Hippocampal formation (tissue), 2 donors: Measurements from ENCODE around the gene ACKR2.

Experiments used
- DNase-seq, 2 donors: peaks; one replicate each; lab custom pipeline; 2025; lab: John Stamatoyannopoulos, UW

ACKR2 gene, protein sequence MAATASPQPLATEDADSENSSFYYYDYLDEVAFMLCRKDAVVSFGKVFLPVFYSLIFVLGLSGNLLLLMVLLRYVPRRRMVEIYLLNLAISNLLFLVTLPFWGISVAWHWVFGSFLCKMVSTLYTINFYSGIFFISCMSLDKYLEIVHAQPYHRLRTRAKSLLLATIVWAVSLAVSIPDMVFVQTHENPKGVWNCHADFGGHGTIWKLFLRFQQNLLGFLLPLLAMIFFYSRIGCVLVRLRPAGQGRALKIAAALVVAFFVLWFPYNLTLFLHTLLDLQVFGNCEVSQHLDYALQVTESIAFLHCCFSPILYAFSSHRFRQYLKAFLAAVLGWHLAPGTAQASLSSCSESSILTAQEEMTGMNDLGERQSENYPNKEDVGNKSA

GRCh38 chr3:42809202-42809601 lies at the start of gene ACKR2:
TSS of gene ACKR2 (plus strand) at chr3:42809445. CDS start at chr3:42864503, 55,058 bp downstream.
- DNase-seq: no peak

DNA sequence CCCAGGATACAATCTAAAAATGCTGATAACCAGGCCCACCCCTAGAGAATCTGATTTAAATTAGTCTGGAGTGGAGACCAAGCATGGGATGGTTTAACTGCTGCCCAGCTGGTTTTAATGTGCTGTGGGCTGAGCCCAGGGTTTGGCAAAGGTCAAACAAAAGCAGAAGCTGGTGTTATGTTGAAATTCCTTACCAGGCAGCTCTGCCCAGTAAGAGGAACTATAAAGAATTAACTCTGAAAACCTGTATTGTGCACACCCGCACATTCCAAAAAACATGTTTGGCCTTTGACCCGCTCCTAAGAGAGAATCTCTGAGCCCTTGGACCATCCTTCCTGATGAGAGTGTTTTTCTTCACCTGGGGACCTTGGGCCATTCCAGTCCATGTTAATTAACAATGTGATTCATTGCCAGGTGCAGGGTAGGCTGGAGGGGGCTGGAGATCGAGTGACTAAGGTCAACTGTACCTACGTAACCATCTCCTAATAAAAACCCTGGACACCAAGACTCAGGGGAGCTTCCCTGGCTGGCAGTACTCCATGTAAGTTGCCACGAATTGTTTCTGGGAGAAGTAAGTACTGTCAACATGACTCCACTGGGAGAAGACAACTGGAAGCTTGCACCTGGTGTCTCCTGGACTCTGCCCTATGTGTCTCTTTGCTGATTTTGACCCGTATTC lies 47.1 kb upstream of the ACKR2 start:
- peak in 1 of 2 donors; percentile 18 for DNase-seq

DNA sequence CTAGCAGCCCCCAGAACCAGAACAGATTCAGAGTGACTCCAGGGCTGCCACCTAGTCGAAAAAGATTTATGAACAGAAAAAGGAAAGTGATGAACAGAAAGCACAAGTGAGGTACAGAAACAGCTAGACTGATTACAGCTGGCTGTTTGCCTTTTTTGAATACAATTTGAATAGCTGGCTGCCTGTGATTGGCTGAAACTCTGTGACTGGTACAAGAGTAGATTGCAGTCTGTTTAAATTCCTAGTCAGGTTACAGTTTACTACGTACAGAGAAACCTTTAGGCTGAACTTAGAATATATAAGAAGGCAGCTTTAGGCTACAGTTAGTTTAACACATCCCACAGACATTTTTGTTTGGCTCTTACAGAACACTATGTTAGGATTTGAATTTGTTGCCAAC lies 46.2 kb upstream of the ACKR2 start:
- peak in 1 of 2 donors; percentile 21 for DNase-seq

DNA sequence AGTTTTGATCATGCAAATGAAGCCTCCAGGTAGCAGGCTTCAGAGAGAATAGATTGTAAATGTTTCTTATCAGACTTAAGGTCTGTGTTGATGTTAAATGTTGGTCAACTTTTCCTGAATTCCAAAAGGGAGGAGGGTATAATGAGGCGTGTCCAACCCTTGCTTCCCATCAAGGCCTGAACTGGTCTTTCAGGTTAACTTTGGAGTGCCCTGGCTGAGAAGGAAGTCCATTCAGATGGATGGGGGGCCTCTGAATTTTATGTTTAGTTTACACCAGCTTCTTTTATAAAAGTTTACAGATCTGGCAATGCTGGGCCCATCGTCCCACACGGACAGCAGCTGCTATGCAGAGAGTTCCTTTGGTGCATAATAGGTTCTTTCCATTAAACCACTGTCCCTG lies 45.1 kb upstream of the ACKR2 start:
- DNase-seq: no peak

GRCh38 chr3:42764561-42765295 lies 44.5 kb upstream of the ACKR2 start:
- DNase-seq: no peak

DNA sequence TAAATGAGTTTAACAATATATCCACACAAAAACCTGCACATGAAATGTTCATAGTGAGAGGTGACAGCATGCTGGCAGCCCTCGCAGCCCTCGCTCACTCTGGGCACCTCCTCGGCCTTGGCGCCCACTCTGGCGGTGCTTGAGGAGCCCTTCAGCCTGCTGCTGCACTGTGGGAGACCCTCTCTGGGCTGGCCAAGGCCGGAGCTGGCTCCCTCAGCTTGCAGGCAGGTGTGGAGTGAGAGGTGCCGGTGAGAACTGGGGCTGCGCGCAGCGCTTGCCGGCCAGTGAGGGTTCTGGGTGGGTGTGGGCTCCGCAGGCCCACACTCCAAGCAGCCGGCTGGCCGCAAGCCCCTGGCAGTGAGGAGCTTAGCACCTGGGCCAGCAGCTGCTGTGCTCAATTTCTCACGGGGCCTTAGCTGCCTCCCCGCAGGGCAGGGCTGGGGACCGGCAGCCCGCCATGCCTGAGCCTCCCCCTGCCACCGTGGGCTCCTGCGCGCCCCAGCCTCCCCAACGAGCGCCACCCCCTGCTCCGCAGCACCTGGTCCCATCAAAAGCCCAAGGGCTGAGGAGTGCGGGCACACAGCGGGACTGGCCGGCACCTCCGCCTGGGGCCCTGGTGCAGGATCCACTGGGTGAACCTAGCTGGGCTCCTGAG lies 39.6 kb upstream of the ACKR2 start:
- DNase-seq: no peak

- no peak for DNase-seq
Measured at GRCh38 chr3:42771271-42771670, 38.0 kb upstream of the ACKR2 start.

- peak; percentile 86 to 89 for DNase-seq
Measured at GRCh38 chr3:42772670-42773408, 36.4 kb upstream of the ACKR2 start, which contains the start of gene CCDC13. TSS of gene CCDC13 (minus strand) at chr3:42773253. CDS start at chr3:42758345, 14,908 bp downstream.

DNA sequence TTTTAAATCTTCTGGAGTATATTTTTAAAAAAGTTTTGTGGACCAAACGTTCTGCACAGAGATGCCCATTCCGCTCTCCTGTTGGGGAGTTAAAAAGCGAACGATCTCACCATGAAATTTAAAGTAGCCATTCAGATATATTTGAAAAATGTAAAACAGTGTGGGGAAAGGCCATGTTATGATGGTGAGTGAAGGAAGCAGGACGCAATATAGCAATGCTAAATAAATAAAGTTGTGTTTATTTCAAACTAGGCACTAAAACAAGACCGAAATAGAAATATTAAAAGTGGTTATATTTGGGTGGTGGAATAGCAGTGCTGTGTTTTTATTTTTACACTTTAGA lies 35.9 kb upstream of the ACKR2 start:
- no peak for DNase-seq

DNA sequence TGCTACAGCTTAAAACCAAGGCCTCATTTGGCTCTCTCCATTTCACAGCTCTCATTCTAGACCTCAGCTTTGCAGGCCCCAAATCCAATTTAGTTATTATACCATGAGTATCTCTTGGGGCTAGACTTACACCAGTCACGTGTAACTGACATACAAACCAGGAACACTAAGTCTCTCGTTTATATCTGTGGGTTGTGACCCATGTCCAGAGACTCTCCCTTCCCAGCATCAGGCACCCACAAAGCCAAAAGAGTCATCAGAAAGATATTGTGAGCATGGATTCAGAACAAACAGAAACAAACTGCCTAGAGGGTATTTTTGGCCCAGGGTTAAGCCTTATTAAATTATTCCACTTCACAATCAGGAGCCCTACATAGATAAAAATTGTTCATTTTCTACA lies 30.6 kb upstream of the ACKR2 start:
- no peak for DNase-seq

DNA sequence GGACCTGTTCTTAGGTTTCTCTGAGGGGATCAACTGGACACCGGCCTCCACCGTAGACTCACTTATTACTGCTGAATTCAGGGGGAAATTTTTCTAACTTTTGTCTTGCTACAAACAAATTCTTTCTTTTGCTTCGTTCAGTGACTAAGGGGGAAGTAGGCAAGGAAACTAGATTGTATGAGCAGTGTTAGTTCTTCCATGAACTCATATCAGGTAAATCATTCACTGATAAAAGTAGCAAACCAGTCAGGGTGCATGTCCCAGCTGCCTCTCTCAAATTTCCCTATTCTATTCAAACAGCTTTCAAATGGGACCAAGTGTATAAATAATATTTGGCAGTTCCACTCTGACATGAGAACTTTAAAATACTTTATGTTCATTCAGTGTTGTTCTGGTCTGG lies 28.8 kb upstream of the ACKR2 start:
- DNase-seq: no peak

- peak in 1 of 2 donors; percentile 57 for DNase-seq
Measured at GRCh38 chr3:42780892-42781700, 28.1 kb upstream of the ACKR2 start.

GRCh38 chr3:42786212-42786611 lies 23.0 kb upstream of the ACKR2 start:
- DNase-seq: no peak

DNA sequence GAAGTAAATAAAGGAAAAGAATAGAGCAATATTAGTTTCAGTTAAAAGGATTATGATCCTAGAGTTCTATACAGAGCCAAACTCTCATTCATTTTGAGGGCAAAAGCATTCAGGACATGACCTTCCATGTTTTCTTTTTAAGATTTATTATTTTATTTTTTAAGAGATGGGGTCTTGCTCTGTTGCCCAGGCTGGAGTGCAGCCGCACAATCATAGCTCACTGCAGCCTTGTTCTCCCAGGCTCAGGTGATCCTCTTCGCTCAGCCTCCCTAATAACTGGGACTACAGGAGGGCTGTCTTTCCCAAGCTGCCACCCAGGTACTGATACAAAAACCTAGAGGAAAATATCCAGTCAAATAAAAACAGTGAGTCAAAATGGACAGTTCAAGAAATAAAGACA lies 22.6 kb upstream of the ACKR2 start:
- DNase-seq: no peak

GRCh38 chr3:42790714-42791229 lies 18.5 kb upstream of the ACKR2 start:
- DNase-seq: no peak

- DNase-seq: no peak
Measured at GRCh38 chr3:42795621-42796181, 13.5 kb upstream of the ACKR2 start.

GRCh38 chr3:42796332-42796885 lies 12.8 kb upstream of the ACKR2 start:
- DNase-seq: no peak

DNA sequence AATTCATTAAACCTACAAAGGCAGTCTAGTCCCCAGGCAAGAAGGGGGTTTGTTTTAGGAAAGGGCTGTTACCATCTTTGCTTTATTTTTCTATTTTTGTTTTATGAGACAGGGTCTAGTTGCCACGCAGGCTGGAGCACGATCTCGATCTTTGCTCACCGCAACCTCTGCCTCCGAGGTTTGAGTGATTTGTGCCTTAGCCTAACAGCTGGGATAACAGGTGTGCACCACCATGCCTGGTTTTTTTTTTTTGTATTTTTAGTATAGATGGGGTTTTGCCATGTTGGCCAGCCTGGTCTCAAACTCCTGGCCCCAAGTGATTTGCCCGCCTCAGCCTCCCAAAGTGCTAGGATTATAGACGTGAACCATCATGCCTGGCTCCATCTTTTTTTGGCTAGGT lies 9.9 kb upstream of the ACKR2 start:
- no peak for DNase-seq

DNA sequence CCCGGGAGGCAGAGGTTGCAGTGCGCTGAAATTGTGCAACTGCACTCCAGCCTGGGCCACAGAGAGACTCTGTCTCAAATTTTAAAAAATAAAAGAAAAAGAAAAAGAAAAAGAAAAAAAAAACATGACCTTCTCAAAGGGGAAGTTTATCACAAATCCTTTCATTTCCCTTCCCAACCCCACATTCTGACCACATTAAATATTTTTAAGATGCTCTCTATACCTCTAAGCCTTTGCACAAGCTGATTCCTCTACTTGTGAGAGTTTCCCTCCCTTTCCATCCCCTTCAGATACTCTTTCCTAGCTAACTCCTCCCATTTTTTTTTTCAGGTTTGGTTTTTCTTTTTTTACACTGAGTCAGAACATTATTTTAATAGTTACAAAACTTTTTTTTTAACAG lies 9.0 kb upstream of the ACKR2 start:
- DNase-seq: no peak
